ENCODE results near the gene DNAH10.

Gene DNAH10

GRCh38 chr12:123763093-123763492 is 992 bp downstream of the DNAH10 start (continued):
- TF ChIP-seq PATZ1 (CRISPR knock-in tag; IDR thresholded peaks at IDR 0.05; ENCODE audit: borderline replicate concordance) = no peak

GRCh38 chr12:123764109-123764508 is 2.0 kb downstream of the DNAH10 start:
- TF ChIP-seq CSRNP3 (CRISPR knock-in tag; IDR thresholded peaks at IDR 0.05) (no peak), TCF4 (CRISPR knock-in tag; IDR thresholded peaks at IDR 0.05; ENCODE audit: borderline replicate concordance) (no peak), CSDC2 (CRISPR knock-in tag; IDR thresholded peaks at IDR 0.05) (no peak), ZFP3 (CRISPR knock-in tag; IDR thresholded peaks at IDR 0.05) (no peak), ARNTL (CRISPR knock-in tag; IDR thresholded peaks at IDR 0.05; ENCODE audit: borderline replicate concordance, low read depth) (no peak), ZFP30 (CRISPR knock-in tag; IDR thresholded peaks at IDR 0.05) (no peak), ZC3H10 (CRISPR knock-in tag; IDR thresholded peaks at IDR 0.05) (no peak), TOX (CRISPR knock-in tag; IDR thresholded peaks at IDR 0.05; ENCODE audit: borderline replicate concordance) (no peak), CREB5 (CRISPR knock-in tag; IDR thresholded peaks at IDR 0.05; ENCODE audit: low read depth) (no peak), PPARA (CRISPR knock-in tag; IDR thresholded peaks at IDR 0.05; ENCODE audit: borderline replicate concordance) (no peak), GLIS3 (CRISPR knock-in tag; IDR thresholded peaks at IDR 0.05) (no peak), ZNF70 (CRISPR knock-in tag; IDR thresholded peaks at IDR 0.05) (no peak), SNAI2 (CRISPR knock-in tag; IDR thresholded peaks at IDR 0.05) (no peak)
- ATAC-seq = no peak

GRCh38 chr12:123765504-123766035 is 3.5 kb downstream of the DNAH10 start:
- no peak for TF ChIP-seq ZFP3 (CRISPR knock-in tag; IDR thresholded peaks at IDR 0.05)
- TF ChIP-seq ZFP30 (CRISPR knock-in tag; IDR thresholded peaks at IDR 0.05) = no peak
- no peak for TF ChIP-seq OSR1 (CRISPR knock-in tag; IDR thresholded peaks at IDR 0.05)
- TF ChIP-seq POU6F1 (CRISPR knock-in tag; IDR thresholded peaks at IDR 0.05; ENCODE audit: borderline replicate concordance, low read depth) = no peak
- TF ChIP-seq TOX (CRISPR knock-in tag; IDR thresholded peaks at IDR 0.05; ENCODE audit: borderline replicate concordance) = no peak
- TF ChIP-seq GLIS3 (CRISPR knock-in tag; IDR thresholded peaks at IDR 0.05) = no peak
- no peak for ATAC-seq

- TF ChIP-seq ZFP3 (CRISPR knock-in tag; IDR thresholded peaks at IDR 0.05) (no peak), ESRRG (CRISPR knock-in tag; IDR thresholded peaks at IDR 0.05) (no peak)
- ATAC-seq = no peak
Measured at GRCh38 chr12:123767613-123768012, 5.5 kb downstream of the DNAH10 start.

GRCh38 chr12:123771261-123771660 is 9.2 kb downstream of the DNAH10 start:
- ATAC-seq = no peak
- TF ChIP-seq ESRRG (CRISPR knock-in tag; IDR thresholded peaks at IDR 0.05) (no peak), ZFP30 (CRISPR knock-in tag; IDR thresholded peaks at IDR 0.05) (no peak), CREB5 (CRISPR knock-in tag; IDR thresholded peaks at IDR 0.05; ENCODE audit: low read depth) (no peak), TCF4 (CRISPR knock-in tag; IDR thresholded peaks at IDR 0.05; ENCODE audit: borderline replicate concordance) (no peak), ZNF8 (CRISPR knock-in tag; IDR thresholded peaks at IDR 0.05) (no peak), POU6F1 (CRISPR knock-in tag; IDR thresholded peaks at IDR 0.05; ENCODE audit: borderline replicate concordance, low read depth) (no peak), ZFP3 (CRISPR knock-in tag; IDR thresholded peaks at IDR 0.05) (no peak), GLIS3 (CRISPR knock-in tag; IDR thresholded peaks at IDR 0.05) (no peak), OSR1 (CRISPR knock-in tag; IDR thresholded peaks at IDR 0.05) (no peak), ISL1 (CRISPR knock-in tag; IDR thresholded peaks at IDR 0.05) (no peak), CSDC2 (CRISPR knock-in tag; IDR thresholded peaks at IDR 0.05) (no peak), CSRNP3 (CRISPR knock-in tag; IDR thresholded peaks at IDR 0.05) (no peak), BACH2 (CRISPR knock-in tag; IDR thresholded peaks at IDR 0.05; ENCODE audit: borderline replicate concordance) (no peak), PPARA (CRISPR knock-in tag; IDR thresholded peaks at IDR 0.05; ENCODE audit: borderline replicate concordance) (no peak), ZNF70 (CRISPR knock-in tag; IDR thresholded peaks at IDR 0.05) (no peak), TOX (CRISPR knock-in tag; IDR thresholded peaks at IDR 0.05; ENCODE audit: borderline replicate concordance) (no peak)
